PC-3 (cell line): ENCODE results near the gene TGM2. TPM values are rescaled to one million over a fixed set of nuclear protein-coding genes. Genes with fewer than 3 reads are reported as not detected.

ENCODE experiments used
- ATAC-seq: fragments of 200-7000 bp; cut with Tn5 transposase; 2 replicates; pipeline ENCODE4 v1.9.1; 2020; ENCODE audit warnings: mild to moderate bottlenecking, moderate library complexity
- BruUV-seq: library from RNA; stranded (reverse); fragments of 400-500 nt; replicated peaks from 2 replicates; lab custom pipeline; 2021; lab: Mats Ljungman, UMichigan
- CTCF ChIA-PET: fragments of 300-600 bp; sonication (Branson Sonifier 250); formaldehyde crosslinking; loops from one replicate; lab custom pipeline; 2022; ENCODE audit warnings: antibody characterized with exemption; lab: Charles Lee
- POLR2A ChIA-PET: fragments of 300-600 bp; sonication (Branson Sonifier 250); formaldehyde crosslinking; loops from one replicate; lab custom pipeline; 2022; ENCODE audit warnings: antibody characterized with exemption; ENCODE audit not compliant: unreplicated experiment; lab: Charles Lee
- DNase-seq: peaks from one replicate; pipeline ENCODE4 v3.0.0-alpha.2; 2015
- H2AFZ ChIP-seq: fragments of 300-600 bp; sonication (generic); 2 replicates; pipeline ENCODE4 v1.6.0; 2016; ENCODE audit warnings: antibody characterized with exemption, low read length
- H3F3A ChIP-seq: fragments of 300-600 bp; sonication (generic); one replicate; pipeline ENCODE4 v1.6.0; 2017; ENCODE audit warnings: antibody characterized with exemption, low read length, control low read depth, mild to moderate bottlenecking; ENCODE audit not compliant: unreplicated experiment
- H3K27ac ChIP-seq: fragments of 300-600 bp; sonication (generic); 2 replicates; pipeline ENCODE4 v1.5.1; 2016; ENCODE audit warnings: mild to moderate bottlenecking, low read length
- H3K27me3 ChIP-seq: fragments of 300-600 bp; sonication (generic); 2 replicates; pipeline ENCODE4 v1.6.1; 2016; ENCODE audit warnings: low read length, mixed read lengths
- H3K36me3 ChIP-seq: fragments of 300-600 bp; sonication (generic); 2 replicates; pipeline ENCODE4 v1.6.1; 2016; ENCODE audit warnings: low read depth, mixed run types, low read length, mixed read lengths
- H3K4me1 ChIP-seq: fragments of 300-600 bp; sonication (generic); 2 replicates; pipeline ENCODE4 v1.5.1; 2016; ENCODE audit warnings: low read length; ENCODE audit not compliant: insufficient read depth
- H3K4me2 ChIP-seq: fragments of 300-600 bp; sonication (generic); 2 replicates; pipeline ENCODE4 v1.6.0; 2016; ENCODE audit warnings: low read length
- H3K4me3 ChIP-seq: fragments of 300-600 bp; sonication (generic); 2 replicates; pipeline ENCODE4 v1.5.1; 2016; ENCODE audit warnings: mild to moderate bottlenecking, low read length, mixed read lengths
- H3K79me2 ChIP-seq: fragments of 300-600 bp; sonication (generic); 2 replicates; pipeline ENCODE4 v1.6.1; 2017; ENCODE audit warnings: low read length, mixed read lengths
- H3K9ac ChIP-seq: fragments of 300-600 bp; sonication (generic); 2 replicates; pipeline ENCODE4 v1.6.0; 2016; ENCODE audit warnings: mild to moderate bottlenecking, low read length
- H3K9me2 ChIP-seq: fragments of 300-600 bp; sonication (generic); replicated peaks from 2 replicates; pipeline ENCODE4 v1.6.1; 2016; ENCODE audit warnings: mixed run types, low read length, mixed read lengths
- H3K9me3 ChIP-seq: fragments of 300-600 bp; sonication (generic); 2 replicates; pipeline ENCODE4 v1.6.1; 2016; ENCODE audit warnings: low read length, mixed read lengths
- H4K20me1 ChIP-seq: fragments of 300-600 bp; sonication (generic); 2 replicates; pipeline ENCODE4 v1.6.1; 2016; ENCODE audit warnings: low read length, mixed read lengths
- CTCF ChIP-seq: fragments of 300-600 bp; sonication (generic); conservative IDR thresholded peaks from 2 replicates; pipeline ENCODE4 v1.5.1; 2017; ENCODE audit warnings: antibody characterized with exemption, low read depth, mild to moderate bottlenecking, low read length
- EZH2 ChIP-seq: fragments of 300-600 bp; sonication (generic); IDR thresholded peaks from one replicate; pipeline ENCODE4 v1.6.1; 2017; ENCODE audit warnings: antibody characterized with exemption, mild to moderate bottlenecking, low read length; ENCODE audit not compliant: unreplicated experiment
- EZH2phosphoT487 ChIP-seq: fragments of 300-600 bp; sonication (generic); IDR thresholded peaks from 2 replicates; pipeline ENCODE4 v1.6.1; 2018; ENCODE audit warnings: mild to moderate bottlenecking, antibody characterized with exemption, low read length, borderline replicate concordance
- intact Hi-C: fragments of 100-400 bp; cut with micrococcal nuclease; formaldehyde crosslinking; loops from 2 replicates; pipeline ENCODE4 v1.9.0; 2023
- total RNA-seq: library from RNA; depleted of rRNA; stranded (reverse); fragments of >200 nt; gene quantifications from 2 replicates; pipeline ENCODE4 v1.2.3, GENCODE V29; 2014; rRNA removed

The TGM2 gene
- total RNA-seq, 1 experiment from 2014 or later = 583 TPM

- Histone ChIP-seq H3F3A (no peaks in the 10 kb centered on the region), H3K9me2 (no peaks in the 10 kb centered on the region), H3K4me3 (no peak overlapping the region), H3K9ac (no peak overlapping the region), H3K27me3 (no peaks in the 10 kb centered on the region), H3K27ac (no peak overlapping the region), H3K4me2 (no peak overlapping the region), H3K36me3 (peaks cover 53% of the 10 kb centered on the region), H4K20me1 (peaks cover 3% of the 10 kb centered on the region; the same call in 1 of the 2 replicates), H3K9me3 (no peaks in the 10 kb centered on the region), H3K4me1 (peaks cover 26% of the 10 kb centered on the region), H3K79me2 (peaks cover 69% of the 10 kb centered on the region), H2AFZ (no peak overlapping the region)
- intact Hi-C loops = no loop called here
- no peak for TF ChIP-seq EZH2
- no peak for TF ChIP-seq CTCF
- no peak for TF ChIP-seq EZH2phosphoT487
- POLR2A ChIA-PET = no interaction called here
- no TSS peak for BruUV-seq
- DNase-seq (no peak), ATAC-seq (no peak)
- CTCF ChIA-PET = no interaction called here
Measured at GRCh38 chr20:38078084-38078483, 87.0 kb downstream of the TGM2 start.

Other genes starting within 250 kb of the TGM2 start
- 21.8 and 23.2 TPM in 2 replicates for gene TTI1, start 131.8 kb downstream of the TGM2 start, total RNA-seq
- gene RPRD1B, start 131.5 kb downstream of the TGM2 start, total RNA-seq = 40.1 and 43.6 TPM in 2 replicates
- 0.44 and 0.86 TPM in 2 replicates for gene KIAA1755, start 95.5 kb upstream of the TGM2 start, total RNA-seq
- gene BPI, start 138.9 kb upstream of the TGM2 start, total RNA-seq = not detected in 2 replicates
- not detected in 2 replicates for gene LBP, start 181.2 kb upstream of the TGM2 start, total RNA-seq